Measurements from ENCODE around the gene DNAJB8.
A peak's percentile ranks its signal among the peaks of the same experiment; 100 is the strongest.

Gene DNAJB8

DNA sequence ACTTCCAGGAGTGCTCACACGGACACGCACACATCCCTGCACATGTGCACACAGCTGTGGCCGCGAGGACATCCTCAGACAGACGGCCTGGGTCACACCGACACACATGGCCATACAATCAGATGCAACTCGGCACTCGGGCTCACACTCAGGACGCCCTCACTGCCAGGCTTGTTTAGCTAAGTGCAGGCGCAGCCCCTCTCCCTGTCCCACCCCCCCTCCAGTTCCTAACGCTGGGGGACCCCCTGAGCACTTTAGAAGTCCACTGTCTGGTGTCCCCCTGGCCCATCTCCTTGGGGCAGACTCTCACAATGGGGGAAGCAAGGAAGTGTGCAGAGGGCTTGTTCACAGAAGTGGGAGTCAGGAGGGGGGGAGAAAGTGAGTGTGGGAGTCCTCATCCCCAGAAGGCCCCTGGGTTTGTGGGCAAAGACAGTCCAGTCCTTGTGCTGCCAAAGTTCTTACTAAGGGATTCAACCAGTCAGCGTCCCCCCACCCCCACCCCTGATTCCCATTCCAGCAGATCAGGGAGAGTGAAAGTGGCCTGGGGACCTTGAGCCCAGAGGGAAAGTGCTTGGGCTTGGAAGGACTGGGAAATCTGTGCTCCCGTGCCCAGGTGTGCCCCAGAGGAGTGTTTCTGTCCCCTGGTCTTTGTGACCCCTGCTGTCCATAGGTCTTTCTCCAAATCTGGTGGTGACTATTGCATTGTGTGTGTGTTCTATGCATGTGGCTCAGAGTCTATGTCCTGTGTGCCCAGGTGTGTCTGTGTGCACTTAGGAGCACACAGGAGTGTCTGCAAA lies 27.1 kb upstream of the DNAJB8 start:
- no peak for DNase-seq

DNA sequence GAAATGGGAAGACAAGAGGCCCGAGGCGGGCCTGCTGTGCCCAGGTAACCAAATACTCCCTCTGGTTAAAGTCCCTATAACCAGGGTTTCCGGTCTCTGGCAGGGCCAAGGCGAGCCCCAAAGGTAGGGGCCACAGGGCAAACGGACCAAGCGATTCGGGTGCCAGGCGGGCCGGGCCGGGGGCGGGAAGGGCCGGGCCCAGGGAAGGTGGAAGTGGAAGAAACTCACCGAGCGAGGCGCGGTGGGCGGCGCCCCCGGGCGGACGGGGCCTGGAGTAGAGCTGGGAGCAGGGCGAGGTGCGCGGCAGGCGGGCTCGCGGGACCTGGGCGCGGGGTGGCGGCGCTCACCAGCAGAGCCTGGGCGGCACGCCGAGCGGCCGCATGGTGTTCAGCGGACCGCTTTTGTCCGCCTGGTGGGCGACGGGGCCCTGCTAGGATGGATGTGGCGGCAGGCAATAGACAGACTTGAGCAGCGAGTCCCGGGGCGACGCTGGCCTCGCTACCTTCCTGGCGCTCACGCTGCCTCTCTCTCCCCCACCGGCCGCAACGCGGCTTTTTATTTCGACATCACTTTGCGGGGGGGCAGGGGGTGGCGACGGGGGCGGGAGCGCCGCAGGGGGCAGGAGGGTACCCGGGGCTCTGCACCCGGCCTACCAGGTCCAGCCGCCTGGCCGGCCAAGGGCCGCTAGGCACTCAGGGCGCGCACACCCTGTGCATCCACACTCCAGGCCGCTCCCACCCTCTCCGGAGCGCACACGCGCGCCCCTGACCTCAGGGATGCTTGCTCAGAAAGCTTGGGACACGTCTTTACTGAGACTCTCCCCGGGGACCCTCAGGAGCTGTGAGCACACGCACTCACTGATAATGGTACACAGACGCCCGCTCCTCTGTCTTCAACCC lies 26.2 kb upstream of the DNAJB8 start, which contains the start of gene GATA2:
Gene GATA2, minus strand, starts transcription at position 531 of the 899 bp plus-strand sequence. CDS start 6,170 bp downstream, outside the sequence.
- DNase-seq = no peak

DNA sequence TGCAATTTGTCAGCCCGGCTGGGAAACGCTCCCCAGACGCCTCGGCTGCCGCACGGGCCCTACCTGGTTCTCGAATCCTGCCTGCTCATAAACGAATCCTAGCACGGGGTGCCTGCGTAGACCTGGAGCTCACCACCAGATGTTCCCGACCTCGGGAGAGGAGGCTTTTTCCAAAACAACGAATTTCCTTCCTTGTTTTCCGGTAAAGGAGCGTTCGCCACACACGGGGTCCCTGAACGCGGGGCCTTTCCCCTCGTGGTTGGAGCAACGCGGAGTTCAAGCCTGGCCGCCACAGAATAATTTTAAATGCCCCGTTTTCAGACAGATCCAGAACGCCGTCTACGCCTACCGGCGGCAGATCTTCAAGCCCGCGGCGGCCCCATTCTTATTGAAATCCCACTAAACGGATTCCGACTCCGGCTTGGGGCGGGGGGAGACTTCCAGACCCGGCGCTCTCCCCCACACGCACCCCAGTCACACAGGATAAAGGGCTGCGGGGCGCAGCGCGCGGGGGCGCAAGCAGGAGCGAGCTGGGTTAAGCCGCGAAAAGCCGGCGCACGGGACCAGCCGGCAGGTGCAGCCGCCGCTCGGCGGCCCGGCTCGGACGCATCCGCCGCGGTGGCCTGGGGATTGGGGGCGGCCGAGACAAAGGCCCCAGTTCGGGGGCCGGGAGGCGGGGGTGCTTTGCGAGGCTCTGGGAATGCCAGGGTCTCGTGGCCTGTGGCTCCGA lies 25.4 kb upstream of the DNAJB8 start:
- DNase-seq = no peak

DNA sequence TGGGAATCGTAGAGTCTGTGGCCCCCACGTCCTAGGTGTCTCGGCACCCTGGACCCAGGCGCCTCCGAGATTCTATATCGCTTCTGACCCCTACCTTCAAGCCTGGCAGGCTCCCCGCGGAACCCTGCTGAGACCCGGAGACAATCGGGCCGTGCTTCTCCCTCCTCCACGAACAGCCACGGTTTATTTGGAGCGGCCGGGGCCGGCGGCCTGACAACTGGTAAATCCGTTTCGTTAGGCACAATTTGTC lies 24.9 kb upstream of the DNAJB8 start:
- DNase-seq = no peak

DNA sequence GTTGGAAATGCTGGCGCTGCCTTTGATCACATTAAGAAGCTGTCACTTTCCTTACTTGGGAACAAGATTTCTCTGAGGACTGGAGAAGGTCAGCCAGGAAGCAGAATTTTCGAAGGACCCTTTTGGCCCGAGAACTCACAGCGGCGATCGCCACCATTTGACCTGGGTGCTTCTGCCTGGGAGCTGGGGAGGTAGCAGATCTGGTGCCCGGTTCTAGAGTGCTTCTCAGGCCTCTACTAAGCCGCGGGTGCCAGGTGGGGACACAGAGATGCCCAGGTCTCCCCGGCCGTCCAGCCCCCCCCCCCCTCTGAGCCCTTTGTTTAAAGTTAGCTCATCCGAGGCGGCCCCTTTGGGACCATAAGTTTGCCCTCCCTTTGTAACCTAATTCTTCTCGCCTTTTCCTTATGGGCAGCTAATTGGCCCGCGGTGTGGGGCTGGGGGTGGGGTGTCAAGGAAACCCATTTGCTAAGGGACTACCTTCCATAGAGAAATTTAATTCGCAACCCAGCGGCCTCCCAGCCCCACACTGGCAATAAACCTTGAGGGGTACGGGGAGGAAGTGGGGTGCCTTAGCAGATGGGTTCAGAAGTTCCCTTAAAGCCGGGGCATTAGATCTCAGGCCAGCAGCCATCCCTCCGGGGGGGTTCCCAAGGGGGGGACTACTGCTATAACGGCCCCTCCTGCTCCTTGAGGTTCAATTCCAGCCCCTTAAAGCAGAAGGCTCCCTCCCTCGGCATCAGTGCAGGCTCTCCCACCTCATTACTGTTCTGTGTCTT lies 24.4 kb upstream of the DNAJB8 start:
- DNase-seq = no peak

DNA sequence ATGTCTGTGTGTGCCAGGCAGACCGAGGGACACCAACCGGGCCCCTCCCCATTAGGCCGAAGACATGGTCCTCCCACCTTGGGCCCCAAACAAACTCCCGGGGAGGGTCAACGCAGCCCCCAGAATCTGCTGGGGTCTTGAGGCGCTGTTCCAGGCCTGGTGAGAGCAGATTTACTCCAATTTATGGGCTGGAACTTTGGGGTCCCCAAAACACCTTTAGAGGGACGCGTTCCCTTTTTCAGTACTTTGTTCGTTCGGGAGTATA lies 23.9 kb upstream of the DNAJB8 start:
- no peak for DNase-seq

DNA sequence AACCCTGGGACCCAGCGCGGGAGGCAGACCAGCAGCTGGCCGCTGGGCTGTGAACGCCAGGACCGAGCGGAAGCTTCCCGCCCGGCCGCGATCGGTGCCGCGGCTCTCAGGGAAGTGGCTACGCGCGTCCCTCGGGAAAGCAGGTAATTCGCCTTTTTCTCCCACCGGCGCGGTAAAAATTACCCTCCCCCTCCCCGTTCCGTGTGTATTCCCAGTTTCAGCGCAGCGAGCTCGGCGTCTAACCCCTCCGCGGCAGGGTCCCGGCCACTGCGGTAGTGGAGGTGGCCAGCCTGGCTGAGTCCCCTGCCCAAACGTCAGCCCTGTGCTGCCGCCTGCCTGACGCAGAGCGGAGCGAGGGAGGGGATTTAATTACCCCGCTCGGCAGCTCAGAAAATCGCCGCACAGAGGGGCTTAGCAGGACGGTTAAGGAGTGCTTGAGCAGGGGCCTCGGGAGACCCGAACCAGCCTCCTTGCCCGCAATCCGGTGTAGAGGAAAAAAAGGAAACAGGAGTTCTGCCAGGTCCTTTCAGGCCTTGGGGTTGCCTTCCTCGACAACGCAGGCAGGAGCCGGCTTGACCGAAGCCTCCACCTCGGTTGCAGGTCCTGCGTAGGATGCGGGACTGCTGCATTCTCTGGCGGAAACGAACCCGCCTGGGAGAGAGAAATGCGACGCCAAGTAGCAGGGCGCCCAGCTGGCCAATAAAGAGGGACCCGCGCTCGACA lies 23.4 kb upstream of the DNAJB8 start:
- DNase-seq = no peak

DNA sequence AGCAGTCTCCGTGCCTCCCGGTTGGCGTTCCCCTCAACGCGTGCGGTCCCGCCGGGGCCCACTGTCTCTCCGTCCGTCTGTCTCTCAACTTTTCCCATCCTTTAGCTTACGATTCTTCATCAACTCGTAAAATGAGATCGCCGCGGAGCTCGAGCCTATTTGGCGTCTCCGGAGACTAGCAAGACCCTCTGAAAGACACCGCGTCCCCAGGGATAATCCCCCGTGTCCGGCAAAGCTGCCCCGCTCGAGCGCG lies 22.9 kb upstream of the DNAJB8 start:
- no peak for DNase-seq

DNA sequence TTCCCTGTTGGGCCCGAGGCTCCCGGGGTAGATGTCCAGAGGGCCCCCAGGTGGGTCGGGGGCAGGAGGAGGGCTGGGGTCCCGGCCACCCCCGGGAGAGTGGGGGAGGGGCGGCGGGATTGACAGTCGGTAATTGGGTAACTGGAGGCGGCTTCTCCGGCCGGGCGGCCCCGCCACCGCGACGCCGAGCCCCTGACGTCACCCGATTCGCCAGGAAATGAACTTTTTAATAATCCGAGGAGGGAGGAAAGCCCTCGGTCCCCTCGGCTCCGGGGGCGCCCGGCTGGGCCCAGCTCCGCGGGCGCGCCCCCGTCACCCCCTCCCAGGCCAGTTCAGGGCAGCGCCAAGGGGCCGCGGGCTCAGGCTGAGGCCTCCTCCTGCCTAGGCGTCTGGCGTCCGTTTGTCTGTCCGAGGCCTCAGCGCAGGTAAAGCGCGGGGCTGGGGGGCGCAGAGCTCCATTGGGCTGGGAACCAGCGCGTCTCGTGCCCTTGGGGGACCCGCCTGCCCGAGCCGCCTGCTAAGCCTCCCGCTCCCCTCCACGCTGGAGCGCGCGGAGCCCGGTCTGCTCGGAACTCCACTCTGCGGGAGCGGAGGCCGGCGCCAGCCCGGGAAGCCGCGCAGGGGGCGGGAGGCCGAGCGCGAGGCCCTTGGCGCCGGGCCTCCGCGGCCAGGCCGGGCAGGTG lies 22.4 kb upstream of the DNAJB8 start:
- peak; percentile 39 for DNase-seq

DNA sequence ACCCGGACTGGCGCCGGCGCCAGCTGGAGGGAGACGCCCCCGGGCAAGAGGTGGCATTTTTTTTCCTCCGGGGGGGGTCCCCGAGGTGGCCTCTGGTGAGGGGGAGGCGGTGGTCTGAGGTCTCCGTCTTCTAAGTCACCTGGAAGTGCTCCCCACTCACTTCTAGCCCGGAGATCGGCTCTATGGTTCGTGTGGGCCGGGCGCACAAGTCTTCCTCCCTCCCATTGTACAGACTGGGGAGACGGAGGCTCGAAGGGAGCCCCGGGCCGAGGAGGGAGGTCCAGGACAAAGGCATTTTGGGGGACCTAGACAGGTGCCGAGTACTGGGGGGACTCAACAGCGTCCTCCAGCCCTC lies 21.9 kb upstream of the DNAJB8 start:
- no peak for DNase-seq

DNA sequence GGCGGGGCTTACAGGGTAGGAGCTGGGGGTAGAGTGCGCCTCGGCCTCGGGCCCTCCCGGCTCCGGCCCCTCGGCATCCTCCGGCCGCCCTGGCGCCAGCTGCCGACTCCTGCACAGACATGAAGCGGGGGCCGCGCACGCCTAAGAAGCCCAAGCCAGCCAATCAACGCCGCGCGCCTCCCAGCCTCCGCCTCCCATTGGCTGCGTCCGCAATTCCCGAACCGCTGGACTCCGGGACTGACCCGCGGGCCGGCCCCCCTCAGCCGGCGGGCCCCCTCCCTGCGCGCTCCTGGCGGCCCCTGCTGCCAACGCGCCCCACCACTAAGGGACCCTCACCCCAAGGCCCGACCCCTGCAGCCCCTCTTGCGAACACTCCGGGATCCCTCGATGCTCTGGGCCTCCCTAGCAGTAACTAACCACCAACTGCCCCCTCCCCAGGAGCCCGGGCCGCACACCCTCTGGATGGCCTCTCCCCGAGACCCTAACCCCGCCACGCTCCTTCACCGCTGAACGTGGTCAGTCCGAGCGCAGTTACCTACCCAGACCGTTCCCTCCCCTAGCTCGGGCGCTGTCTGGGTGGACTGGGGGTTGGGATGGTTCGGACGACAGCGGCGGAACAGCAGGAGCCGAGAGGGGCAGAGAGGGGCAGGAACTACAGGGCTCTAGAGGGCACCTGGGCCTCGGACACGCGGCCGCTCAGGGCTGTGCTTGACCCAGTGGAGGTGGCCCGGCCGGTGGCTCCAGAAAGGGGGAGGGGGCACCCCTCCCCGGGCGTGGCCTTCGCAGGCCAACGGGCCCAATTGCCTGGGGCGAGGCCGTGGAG lies 21.3 kb upstream of the DNAJB8 start:
- peak; percentile 36 for DNase-seq

DNA sequence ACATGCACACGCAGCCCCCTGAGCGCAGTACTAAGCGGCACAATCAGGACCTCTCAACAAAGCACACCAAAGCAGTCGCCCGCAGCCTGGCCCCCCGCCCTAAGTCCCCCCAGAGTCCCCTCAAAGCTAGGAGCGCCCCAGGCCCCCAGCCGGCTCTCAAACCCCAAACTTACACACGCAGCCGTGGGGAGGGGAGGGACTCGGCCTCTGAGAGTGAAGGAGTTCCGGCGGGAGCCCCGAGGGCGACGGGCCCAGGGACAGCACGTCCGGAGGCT lies 20.8 kb upstream of the DNAJB8 start:
- no peak for DNase-seq

DNA sequence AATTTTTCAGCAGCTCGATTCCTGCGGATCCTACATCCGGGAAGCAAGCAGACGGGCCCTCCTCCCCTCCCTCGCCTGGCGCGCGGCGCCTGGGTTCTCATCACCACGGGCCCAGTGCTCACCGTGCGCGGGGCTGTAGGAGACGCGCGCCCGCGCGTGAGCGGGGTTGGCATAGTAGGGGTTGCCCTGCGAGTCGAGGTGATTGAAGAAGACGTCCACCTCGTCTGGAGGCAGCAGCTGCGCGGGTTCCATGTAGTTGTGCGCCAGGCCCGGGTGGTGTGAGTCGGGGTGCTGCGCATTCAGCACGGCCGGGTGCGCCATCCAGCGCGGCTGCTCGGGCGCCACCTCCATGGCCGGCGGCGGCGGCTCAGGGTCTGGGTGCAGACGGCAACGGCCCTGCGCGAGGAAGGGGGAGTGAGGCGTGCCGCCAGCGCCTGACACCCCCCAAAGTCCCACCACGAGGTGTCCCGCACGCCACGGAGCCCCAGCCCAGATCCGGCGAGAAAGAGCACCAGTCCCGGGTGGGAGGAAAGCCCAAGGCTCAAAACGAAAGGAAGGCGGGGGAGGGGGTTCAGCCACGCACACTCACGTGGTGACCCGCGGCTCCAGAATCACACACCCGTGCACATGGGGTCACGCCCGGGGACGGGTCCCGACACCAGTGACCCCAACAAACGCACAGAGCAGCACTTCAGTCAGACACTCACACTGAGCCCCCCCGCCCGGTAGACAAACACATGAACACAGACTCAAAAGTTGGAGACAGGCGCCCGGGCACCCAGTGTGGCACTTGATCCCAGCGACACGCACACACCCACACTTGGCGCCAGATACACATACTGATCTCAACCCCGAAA lies 20.2 kb upstream of the DNAJB8 start:
- no peak for DNase-seq

DNA sequence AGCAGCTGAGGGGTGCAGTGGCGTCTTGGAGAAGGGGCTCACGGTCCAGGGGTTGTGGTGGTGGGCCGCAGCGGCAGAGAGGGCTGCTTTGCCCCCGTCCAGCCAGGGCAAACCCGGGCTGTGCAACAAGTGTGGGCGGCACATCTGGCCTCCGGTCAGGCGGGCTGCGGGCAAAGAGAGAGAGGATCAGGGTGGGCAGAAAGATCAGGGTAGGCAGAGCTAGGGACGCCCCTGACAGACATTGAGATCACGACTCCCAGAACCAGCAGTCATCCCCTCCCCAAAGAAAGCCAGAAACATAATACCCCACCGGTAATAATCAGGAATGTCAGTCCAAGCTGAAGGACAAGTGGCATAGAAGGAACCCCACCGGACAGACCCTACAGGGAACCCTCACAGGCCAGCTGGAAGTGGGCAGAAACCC lies 19.5 kb upstream of the DNAJB8 start:
- no peak for DNase-seq

DNA sequence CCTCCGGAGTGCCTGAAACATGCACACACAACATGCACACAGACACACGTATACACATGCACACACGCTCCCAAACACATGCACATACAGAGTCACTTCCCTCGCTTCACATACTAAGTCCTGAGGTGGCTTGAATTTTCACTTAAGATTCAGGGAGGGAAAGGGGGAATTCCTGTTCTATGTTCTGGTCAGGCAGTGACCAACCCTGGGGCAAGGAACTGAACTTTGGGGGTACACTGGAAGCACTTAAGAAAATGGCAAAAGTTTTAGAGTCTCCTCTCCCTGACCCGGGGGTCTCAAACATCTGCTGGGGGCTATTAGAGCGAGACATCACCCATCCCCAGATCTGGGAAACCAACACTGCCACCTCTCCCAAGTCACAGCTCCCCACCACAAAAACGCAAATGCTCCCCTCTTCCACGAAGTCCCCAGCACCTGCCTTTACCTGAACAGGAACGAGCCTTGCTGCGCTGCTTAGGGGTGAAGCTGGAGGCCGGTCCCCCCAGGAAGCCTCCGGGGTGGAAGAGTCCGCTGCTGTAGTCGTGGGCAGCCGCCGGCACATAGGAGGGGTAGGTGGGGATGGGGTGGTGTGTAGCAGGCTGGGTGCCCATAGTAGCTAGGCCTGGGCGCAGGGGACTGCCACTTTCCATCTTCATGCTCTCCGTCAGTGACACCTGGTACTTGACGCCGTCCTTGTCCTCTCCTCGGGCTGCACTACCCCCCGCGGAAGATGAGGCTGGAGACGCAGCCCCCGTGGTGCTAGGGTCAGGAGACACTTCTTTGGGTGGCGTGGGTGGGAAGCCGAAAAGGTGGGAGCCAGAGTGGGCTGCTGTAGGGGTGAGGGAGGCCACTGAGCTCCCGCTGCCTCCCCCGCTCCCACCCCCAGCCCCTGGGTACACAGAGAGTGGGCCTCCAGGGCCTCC lies 18.9 kb upstream of the DNAJB8 start:
- no peak for DNase-seq

DNA sequence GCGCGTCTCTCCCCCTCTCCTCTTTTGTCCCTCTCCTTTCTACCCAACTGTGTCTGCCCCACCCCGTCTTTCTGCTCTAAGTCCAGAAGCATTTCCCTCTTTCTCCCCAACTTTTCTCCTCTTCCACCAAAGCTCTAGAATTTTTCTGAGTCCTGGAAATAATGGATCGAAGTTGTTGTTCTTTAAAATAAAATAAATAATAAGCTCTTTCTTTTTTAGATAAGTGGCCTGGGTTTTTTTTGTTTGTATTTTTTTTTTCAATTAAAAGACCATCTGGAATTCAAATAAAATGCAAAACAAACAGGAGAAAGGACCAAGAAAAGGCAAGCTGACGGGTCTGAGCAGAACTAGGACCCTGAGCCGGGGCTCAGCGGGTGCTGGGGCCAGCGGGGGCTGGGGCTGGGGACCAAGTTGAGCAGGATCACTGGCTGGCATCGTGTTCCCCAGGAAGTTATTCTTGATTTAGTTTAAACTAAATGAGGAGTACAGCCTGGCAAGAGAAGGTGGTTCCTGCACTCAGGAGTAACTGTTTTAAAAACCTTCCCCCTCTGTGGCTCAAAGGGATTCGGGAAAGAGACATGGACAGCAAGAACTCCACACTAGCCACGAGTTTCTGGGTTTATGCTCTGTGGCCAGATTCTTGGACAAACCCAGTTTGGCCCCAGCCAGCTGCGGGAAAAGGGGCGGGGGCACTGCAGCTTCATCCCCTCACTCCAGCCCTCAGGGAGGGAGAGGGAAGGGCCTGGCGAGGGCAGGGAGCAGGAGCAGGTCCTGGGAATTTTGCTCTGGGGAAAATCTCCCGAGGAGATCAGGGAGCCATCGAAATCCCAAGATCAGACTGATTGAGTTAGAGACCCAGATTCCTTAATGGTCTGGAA lies 18.0 kb upstream of the DNAJB8 start:
- no peak for DNase-seq

DNA sequence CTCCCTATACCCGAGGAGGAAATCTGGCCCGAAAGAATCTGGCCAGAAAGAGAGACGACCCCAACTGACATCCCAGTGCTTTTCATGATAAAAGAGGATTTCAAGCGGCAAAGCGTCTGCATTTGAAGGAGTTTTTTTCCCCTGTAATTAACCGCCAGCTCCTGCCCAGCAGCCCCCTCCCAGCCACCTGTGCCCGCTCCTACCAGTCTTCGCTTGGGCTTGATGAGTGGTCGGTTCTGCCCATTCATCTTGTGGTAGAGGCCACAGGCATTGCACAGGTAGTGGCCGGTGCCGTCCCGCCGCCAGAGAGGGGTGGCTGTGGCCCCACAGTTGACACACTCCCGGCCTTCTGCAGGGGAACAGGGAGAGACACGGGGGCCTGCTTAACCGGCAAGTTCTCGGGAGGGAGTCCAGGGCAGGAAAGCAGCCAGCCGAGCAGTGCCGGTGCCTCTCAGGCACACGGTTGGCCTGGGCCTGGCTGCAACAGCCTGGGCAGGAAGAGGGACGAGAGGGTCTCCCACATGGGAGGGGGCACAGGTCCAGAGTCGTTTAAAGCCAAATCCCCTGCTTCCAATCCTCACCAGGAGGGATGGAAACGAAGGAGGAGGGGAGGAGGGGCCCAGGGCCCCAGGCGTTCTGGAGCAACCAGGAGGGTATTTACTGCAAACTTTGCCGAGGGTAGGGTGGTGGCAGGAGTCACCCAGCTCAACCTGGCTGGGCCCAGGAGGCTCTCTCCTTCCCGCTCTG lies 17.1 kb upstream of the DNAJB8 start:
- DNase-seq = no peak

Measured in stimulated activated CD4-positive, alpha-beta T cell treated with anti-CD3 and anti-CD28 coated beads, Interleukin-12 subunit alpha, Interleukin-12 subunit beta, amount 100 ng/mL, for 4 hours (primary cell).